Osteoblast (primary cell): ENCODE measurements around the gene RPLP1. TPM values are rescaled to one million over a fixed set of nuclear protein-coding genes. Genes with fewer than 3 reads are reported as not detected.
"Not testable (repeated sequence)": the region's sequence is repeated elsewhere in the genome, so short reads cannot be mapped to it uniquely, and the experiment has no call there.

Source experiments
- DNase-seq: peaks from one replicate; pipeline ENCODE4 v3.0.0; 2011; ENCODE audit warnings: low spot score, mixed read lengths; ENCODE audit not compliant: insufficient read length; ENCODE audit errors: missing footprints
- H2AFZ ChIP-seq: 2 replicates; pipeline ENCODE4 v1.6.0; 2011; ENCODE audit warnings: mild to moderate bottlenecking, low read length
- H3K27ac ChIP-seq: 2 replicates; pipeline ENCODE4 v1.5.1; 2011; ENCODE audit warnings: mild to moderate bottlenecking, low read depth, low read length, moderate library complexity
- H3K27me3 ChIP-seq: 2 replicates; pipeline ENCODE4 v1.6.0; 2012; ENCODE audit warnings: mild to moderate bottlenecking, control low read depth, inconsistent platforms, low read length, moderate library complexity; ENCODE audit not compliant: insufficient read depth
- H3K36me3 ChIP-seq: 2 replicates; pipeline ENCODE4 v1.5.1; 2011; ENCODE audit warnings: mild to moderate bottlenecking, low read length, control low read depth, moderate library complexity; ENCODE audit not compliant: insufficient read depth
- H3K4me1 ChIP-seq: 2 replicates; pipeline ENCODE4 v1.5.1; 2011; ENCODE audit warnings: mild to moderate bottlenecking, low read length, control low read depth, moderate library complexity; ENCODE audit not compliant: insufficient read depth
- H3K4me2 ChIP-seq: 2 replicates; pipeline ENCODE4 v1.6.0; 2011; ENCODE audit warnings: mild to moderate bottlenecking, low read length; ENCODE audit not compliant: insufficient read depth
- H3K4me3 ChIP-seq: fragments of 200-600 bp; sonication (generic); 3 replicates; pipeline ENCODE4 v1.5.1; 2012; ENCODE audit warnings: mild to moderate bottlenecking, low read length, inconsistent platforms; ENCODE audit not compliant: insufficient read depth
- H3K79me2 ChIP-seq: 2 replicates; pipeline ENCODE4 v1.6.0; 2012; ENCODE audit warnings: mild to moderate bottlenecking, low read length, control low read depth, inconsistent platforms; ENCODE audit not compliant: insufficient read depth
- H3K9me3 ChIP-seq: 2 replicates; pipeline ENCODE4 v1.5.1; 2011; ENCODE audit warnings: low read depth, low read length, control low read depth
- H4K20me1 ChIP-seq: 2 replicates; pipeline ENCODE4 v1.6.0; 2012; ENCODE audit warnings: mild to moderate bottlenecking, low read length, control low read depth; ENCODE audit not compliant: insufficient read depth
- total RNA-seq: library from RNA; depleted of rRNA; stranded (reverse); fragments of >200 nt; gene quantifications from 2 replicates; pipeline ENCODE4 v1.2.3, GENCODE V29; 2012
- TF ChIP-seq, protein P1 (sequence below): IDR thresholded peaks from 2 replicates; pipeline ENCODE4 v1.5.1; 2011; ENCODE audit warnings: mild to moderate bottlenecking, low read depth, low read length, moderate library complexity; ENCODE audit errors: extremely low read depth

The RPLP1 gene
- total RNA-seq, 1 donor = 71.7 TPM

GRCh38 chr15:69446953-69447352, 5.7 kb upstream of the RPLP1 start:
- Histone ChIP-seq H3K27me3 (no peaks in the 10 kb centered on the region), H3K4me1 (peaks cover 5% of the 10 kb centered on the region), H3K9me3 (no peaks in the 10 kb centered on the region), H3K36me3 (peaks cover 32% of the 10 kb centered on the region), H4K20me1 (no peaks in the 10 kb centered on the region), H3K4me2 (no peak overlapping the region), H2AFZ (no peak overlapping the region), H3K27ac (no peak overlapping the region), H3K79me2 (peaks cover 2% of the 10 kb centered on the region), H3K4me3 (no peak overlapping the region)
- DNase-seq = no peak
- TF ChIP-seq, protein P1, sequence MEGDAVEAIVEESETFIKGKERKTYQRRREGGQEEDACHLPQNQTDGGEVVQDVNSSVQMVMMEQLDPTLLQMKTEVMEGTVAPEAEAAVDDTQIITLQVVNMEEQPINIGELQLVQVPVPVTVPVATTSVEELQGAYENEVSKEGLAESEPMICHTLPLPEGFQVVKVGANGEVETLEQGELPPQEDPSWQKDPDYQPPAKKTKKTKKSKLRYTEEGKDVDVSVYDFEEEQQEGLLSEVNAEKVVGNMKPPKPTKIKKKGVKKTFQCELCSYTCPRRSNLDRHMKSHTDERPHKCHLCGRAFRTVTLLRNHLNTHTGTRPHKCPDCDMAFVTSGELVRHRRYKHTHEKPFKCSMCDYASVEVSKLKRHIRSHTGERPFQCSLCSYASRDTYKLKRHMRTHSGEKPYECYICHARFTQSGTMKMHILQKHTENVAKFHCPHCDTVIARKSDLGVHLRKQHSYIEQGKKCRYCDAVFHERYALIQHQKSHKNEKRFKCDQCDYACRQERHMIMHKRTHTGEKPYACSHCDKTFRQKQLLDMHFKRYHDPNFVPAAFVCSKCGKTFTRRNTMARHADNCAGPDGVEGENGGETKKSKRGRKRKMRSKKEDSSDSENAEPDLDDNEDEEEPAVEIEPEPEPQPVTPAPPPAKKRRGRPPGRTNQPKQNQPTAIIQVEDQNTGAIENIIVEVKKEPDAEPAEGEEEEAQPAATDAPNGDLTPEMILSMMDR = no peak

- H3K4me3 ChIP-seq, H3K27me3 ChIP-seq, H3K4me2 ChIP-seq, DNase-seq, H2AFZ ChIP-seq, H3K27ac ChIP-seq, H3K9me3 ChIP-seq: not testable (repeated sequence)
- Histone ChIP-seq H4K20me1 (peaks cover 24% of the 10 kb centered on the region), H3K79me2 (peaks cover 27% of the 10 kb centered on the region), H3K4me1 (peaks cover 25% of the 10 kb centered on the region), H3K36me3 (peaks cover 44% of the 10 kb centered on the region)
Measured at GRCh38 chr15:69450221-69450620, 2.4 kb upstream of the RPLP1 start.

DNA sequence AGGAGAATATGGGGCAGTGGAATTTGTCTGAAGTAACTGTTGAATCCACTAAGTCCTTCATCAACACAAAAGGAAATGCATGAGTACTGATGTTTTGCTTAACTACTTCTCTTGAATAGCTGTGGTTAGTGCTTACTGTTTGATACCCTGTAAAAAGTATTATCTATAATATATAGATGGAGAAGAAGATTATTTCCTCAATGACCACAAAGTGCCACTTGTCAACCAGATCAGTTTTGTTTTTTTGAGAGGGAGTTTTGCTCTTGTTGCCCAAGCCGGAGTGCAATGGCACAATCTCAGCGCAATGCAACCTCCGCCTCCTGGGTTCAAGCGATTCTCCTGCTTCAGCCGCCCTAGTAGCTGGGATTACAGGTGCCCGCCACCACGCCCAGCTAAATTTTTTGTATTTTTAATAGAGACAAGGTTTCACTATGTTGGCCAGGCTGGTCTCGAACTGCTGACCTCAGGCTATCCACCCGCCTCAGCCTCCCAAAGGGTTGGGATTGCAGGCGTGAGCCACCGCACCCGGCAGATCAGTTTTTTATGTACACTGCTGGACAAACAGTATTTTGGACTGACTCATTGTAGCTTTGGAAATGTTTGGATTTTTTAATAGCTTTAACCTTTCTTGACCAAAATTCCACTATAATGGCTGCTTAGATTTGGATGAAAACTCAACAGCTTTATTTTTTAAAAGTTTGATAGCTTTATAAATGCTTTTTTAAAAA, 1.5 kb upstream of the RPLP1 start:
- H3K4me1 ChIP-seq = peaks cover 30% of the 10 kb centered on the region

GRCh38 chr15:69451951-69452691, 497 bp upstream of the RPLP1 start:
- peak overlapping the region; percentile 79 for H3K27ac ChIP-seq
- H3K4me3 ChIP-seq = peak overlapping the region; percentile 97
- H3K36me3 ChIP-seq = peaks cover 45% of the 10 kb centered on the region
- H2AFZ ChIP-seq = peak overlapping the region; percentile 95
- no peaks in the 10 kb centered on the region for H3K27me3 ChIP-seq
- TF ChIP-seq, protein P1 = no peak
- H3K4me1 ChIP-seq = peaks cover 30% of the 10 kb centered on the region
- peak overlapping the region; percentile 100 for H3K4me2 ChIP-seq
- H3K79me2 ChIP-seq = peaks cover 38% of the 10 kb centered on the region
- H4K20me1 ChIP-seq = peaks cover 40% of the 10 kb centered on the region
- no peak for DNase-seq
- no peaks in the 10 kb centered on the region for H3K9me3 ChIP-seq

More for the DNA sequence above, 1.5 kb upstream of the RPLP1 start:
- no peak overlapping the region for H2AFZ ChIP-seq
- H3K9me3 ChIP-seq = no peaks in the 10 kb centered on the region
- peak; percentile 56 for DNase-seq
- H4K20me1 ChIP-seq = peaks cover 32% of the 10 kb centered on the region
- no peaks in the 10 kb centered on the region for H3K27me3 ChIP-seq
- peak overlapping the region; percentile 79 for H3K27ac ChIP-seq
- no peak overlapping the region for H3K4me3 ChIP-seq
- peaks cover 35% of the 10 kb centered on the region for H3K79me2 ChIP-seq
- peaks cover 46% of the 10 kb centered on the region for H3K36me3 ChIP-seq
- TF ChIP-seq, protein P1 = no peak
- H3K4me2 ChIP-seq = peak overlapping the region; percentile 100
